ENCODE data around the gene MIEN1.
"Not testable (repeated sequence)": the region's sequence is repeated elsewhere in the genome, so short reads cannot be mapped to it uniquely, and the experiment has no call there.

GRCh38 chr17:39764171-39764570 lies 33.8 kb upstream of the MIEN1 start:
- TF ChIP-seq CTCF (IDR thresholded peaks at IDR 0.05); ATF3 (CRISPR knock-in tag; conservative IDR thresholded peaks at IDR 0.05); RELA (CRISPR knock-in tag; IDR thresholded peaks at IDR 0.05; ENCODE audit: borderline replicate concordance); FOXP1 (CRISPR knock-in tag; IDR thresholded peaks at IDR 0.05; ENCODE audit: borderline replicate concordance); ELF4 (CRISPR knock-in tag; IDR thresholded peaks at IDR 0.05; ENCODE audit: low read depth); ZNF425 (CRISPR knock-in tag; conservative IDR thresholded peaks at IDR 0.05); ZBTB21 (CRISPR knock-in tag; IDR thresholded peaks at IDR 0.05; ENCODE audit: borderline replicate concordance); GABPB1 (CRISPR knock-in tag; IDR thresholded peaks at IDR 0.05); JUN (CRISPR knock-in tag; IDR thresholded peaks at IDR 0.05); PRRX2 (CRISPR knock-in tag; IDR thresholded peaks at IDR 0.05): not testable (repeated sequence)
- TF ChIP-seq, protein P1, sequence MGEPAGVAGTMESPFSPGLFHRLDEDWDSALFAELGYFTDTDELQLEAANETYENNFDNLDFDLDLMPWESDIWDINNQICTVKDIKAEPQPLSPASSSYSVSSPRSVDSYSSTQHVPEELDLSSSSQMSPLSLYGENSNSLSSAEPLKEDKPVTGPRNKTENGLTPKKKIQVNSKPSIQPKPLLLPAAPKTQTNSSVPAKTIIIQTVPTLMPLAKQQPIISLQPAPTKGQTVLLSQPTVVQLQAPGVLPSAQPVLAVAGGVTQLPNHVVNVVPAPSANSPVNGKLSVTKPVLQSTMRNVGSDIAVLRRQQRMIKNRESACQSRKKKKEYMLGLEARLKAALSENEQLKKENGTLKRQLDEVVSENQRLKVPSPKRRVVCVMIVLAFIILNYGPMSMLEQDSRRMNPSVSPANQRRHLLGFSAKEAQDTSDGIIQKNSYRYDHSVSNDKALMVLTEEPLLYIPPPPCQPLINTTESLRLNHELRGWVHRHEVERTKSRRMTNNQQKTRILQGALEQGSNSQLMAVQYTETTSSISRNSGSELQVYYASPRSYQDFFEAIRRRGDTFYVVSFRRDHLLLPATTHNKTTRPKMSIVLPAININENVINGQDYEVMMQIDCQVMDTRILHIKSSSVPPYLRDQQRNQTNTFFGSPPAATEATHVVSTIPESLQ (CRISPR knock-in tag; IDR thresholded peaks at IDR 0.05), result not testable (repeated sequence)
- TF ChIP-seq, protein P2, sequence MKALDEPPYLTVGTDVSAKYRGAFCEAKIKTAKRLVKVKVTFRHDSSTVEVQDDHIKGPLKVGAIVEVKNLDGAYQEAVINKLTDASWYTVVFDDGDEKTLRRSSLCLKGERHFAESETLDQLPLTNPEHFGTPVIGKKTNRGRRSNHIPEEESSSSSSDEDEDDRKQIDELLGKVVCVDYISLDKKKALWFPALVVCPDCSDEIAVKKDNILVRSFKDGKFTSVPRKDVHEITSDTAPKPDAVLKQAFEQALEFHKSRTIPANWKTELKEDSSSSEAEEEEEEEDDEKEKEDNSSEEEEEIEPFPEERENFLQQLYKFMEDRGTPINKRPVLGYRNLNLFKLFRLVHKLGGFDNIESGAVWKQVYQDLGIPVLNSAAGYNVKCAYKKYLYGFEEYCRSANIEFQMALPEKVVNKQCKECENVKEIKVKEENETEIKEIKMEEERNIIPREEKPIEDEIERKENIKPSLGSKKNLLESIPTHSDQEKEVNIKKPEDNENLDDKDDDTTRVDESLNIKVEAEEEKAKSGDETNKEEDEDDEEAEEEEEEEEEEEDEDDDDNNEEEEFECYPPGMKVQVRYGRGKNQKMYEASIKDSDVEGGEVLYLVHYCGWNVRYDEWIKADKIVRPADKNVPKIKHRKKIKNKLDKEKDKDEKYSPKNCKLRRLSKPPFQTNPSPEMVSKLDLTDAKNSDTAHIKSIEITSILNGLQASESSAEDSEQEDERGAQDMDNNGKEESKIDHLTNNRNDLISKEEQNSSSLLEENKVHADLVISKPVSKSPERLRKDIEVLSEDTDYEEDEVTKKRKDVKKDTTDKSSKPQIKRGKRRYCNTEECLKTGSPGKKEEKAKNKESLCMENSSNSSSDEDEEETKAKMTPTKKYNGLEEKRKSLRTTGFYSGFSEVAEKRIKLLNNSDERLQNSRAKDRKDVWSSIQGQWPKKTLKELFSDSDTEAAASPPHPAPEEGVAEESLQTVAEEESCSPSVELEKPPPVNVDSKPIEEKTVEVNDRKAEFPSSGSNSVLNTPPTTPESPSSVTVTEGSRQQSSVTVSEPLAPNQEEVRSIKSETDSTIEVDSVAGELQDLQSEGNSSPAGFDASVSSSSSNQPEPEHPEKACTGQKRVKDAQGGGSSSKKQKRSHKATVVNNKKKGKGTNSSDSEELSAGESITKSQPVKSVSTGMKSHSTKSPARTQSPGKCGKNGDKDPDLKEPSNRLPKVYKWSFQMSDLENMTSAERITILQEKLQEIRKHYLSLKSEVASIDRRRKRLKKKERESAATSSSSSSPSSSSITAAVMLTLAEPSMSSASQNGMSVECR (CRISPR knock-in tag; IDR thresholded peaks at IDR 0.05; ENCODE audit: borderline replicate concordance), result not testable (repeated sequence)

All from WTC11 (cell line).